WERI-Rb-1 (cell line): Measurements from ENCODE around the gene NLRP5.
"Not testable (repeated sequence)": the region's sequence is repeated elsewhere in the genome, so short reads cannot be mapped to it uniquely, and the experiment has no call there.

Source experiments
- DNase-seq: peaks from one replicate; pipeline ENCODE4 v3.0.0-alpha.2; 2020
- H3K27ac ChIP-seq: fragments of 250-450 bp; sonication (Bioruptor Pico); 2 replicates; pipeline ENCODE4 v1.5.1; 2020; ENCODE audit warnings: mild to moderate bottlenecking, moderate library complexity
- H3K27me3 ChIP-seq: fragments of 250-450 bp; sonication (Bioruptor Pico); 2 replicates; pipeline ENCODE4 v1.5.1; 2021; ENCODE audit warnings: mild to moderate bottlenecking, low read depth, moderate library complexity; ENCODE audit not compliant: insufficient read depth, severe bottlenecking
- H3K36me3 ChIP-seq: fragments of 250-450 bp; sonication (Bioruptor Pico); 2 replicates; pipeline ENCODE4 v1.5.1; 2020; ENCODE audit warnings: mild to moderate bottlenecking, moderate library complexity
- H3K4me3 ChIP-seq: 2 replicates; pipeline ENCODE4 v1.5.1; 2011; ENCODE audit warnings: low read depth, mild to moderate bottlenecking, control low read depth, low read length
- H3K9me3 ChIP-seq: fragments of 250-450 bp; sonication (Bioruptor Pico); 2 replicates; pipeline ENCODE4 v1.5.1; 2021; ENCODE audit warnings: mild to moderate bottlenecking, moderate library complexity; ENCODE audit not compliant: severe bottlenecking
- TF ChIP-seq, protein P1 (sequence below): IDR thresholded peaks from 2 replicates; pipeline ENCODE4 v1.5.1; 2011; ENCODE audit warnings: low read depth, mild to moderate bottlenecking, control low read depth, inconsistent platforms, low read length

NLRP5 gene

DNA sequence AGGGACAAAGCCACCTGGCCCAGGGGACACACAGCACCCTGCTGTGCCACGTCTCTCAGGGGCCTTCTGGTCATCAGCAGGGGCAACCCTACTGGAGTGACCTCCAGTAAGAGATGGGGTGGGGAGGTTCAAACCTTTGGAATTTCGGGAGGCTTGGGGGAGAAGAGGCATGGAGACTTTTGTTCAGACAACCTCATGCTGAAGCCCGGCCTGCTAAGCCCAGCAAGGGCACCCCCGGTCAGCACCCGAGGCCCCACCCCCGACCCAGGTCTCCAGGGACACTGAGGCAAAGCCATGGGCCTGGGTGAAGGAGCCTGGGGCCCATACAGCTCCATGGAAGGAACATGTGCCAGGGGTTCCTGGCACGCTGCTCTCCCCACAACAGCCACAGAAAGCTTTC, 111.2 kb downstream of the NLRP5 start:
- Histone ChIP-seq H3K36me3 (peaks cover 43% of the 10 kb centered on the region), H3K27ac (no peak overlapping the region)

DNA sequence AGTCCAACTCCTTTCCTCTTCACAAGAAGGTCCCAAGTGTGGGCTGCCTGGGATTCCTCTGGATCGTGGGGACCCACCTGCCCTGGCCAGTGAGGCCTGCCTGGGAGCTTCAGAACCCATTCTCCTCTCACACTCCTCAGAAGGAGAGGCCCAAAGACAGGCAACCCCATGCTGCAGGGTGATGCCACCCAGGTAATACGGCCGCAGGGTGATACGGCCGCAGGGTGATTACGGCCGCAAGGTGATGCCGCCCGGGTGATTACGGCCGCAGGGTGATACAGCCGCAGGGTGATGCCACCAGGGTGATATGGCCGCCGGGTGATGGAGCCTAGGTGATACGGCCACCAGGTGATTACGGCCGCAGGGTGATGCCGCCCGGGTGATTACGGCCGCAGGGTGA, 111.7 kb downstream of the NLRP5 start:
- H3K36me3 ChIP-seq = peaks cover 45% of the 10 kb centered on the region
- not testable (repeated sequence) for H3K9me3 ChIP-seq, H3K27me3 ChIP-seq, H3K4me3 ChIP-seq, DNase-seq, H3K27ac ChIP-seq

More for the DNA sequence above, 111.2 kb downstream of the NLRP5 start:
- TF ChIP-seq, protein P1, sequence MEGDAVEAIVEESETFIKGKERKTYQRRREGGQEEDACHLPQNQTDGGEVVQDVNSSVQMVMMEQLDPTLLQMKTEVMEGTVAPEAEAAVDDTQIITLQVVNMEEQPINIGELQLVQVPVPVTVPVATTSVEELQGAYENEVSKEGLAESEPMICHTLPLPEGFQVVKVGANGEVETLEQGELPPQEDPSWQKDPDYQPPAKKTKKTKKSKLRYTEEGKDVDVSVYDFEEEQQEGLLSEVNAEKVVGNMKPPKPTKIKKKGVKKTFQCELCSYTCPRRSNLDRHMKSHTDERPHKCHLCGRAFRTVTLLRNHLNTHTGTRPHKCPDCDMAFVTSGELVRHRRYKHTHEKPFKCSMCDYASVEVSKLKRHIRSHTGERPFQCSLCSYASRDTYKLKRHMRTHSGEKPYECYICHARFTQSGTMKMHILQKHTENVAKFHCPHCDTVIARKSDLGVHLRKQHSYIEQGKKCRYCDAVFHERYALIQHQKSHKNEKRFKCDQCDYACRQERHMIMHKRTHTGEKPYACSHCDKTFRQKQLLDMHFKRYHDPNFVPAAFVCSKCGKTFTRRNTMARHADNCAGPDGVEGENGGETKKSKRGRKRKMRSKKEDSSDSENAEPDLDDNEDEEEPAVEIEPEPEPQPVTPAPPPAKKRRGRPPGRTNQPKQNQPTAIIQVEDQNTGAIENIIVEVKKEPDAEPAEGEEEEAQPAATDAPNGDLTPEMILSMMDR = no peak
- Histone ChIP-seq H3K4me3 (no peak overlapping the region), H3K9me3 (no peaks in the 10 kb centered on the region), H3K27me3 (no peaks in the 10 kb centered on the region)
- DNase-seq = no peak

DNA sequence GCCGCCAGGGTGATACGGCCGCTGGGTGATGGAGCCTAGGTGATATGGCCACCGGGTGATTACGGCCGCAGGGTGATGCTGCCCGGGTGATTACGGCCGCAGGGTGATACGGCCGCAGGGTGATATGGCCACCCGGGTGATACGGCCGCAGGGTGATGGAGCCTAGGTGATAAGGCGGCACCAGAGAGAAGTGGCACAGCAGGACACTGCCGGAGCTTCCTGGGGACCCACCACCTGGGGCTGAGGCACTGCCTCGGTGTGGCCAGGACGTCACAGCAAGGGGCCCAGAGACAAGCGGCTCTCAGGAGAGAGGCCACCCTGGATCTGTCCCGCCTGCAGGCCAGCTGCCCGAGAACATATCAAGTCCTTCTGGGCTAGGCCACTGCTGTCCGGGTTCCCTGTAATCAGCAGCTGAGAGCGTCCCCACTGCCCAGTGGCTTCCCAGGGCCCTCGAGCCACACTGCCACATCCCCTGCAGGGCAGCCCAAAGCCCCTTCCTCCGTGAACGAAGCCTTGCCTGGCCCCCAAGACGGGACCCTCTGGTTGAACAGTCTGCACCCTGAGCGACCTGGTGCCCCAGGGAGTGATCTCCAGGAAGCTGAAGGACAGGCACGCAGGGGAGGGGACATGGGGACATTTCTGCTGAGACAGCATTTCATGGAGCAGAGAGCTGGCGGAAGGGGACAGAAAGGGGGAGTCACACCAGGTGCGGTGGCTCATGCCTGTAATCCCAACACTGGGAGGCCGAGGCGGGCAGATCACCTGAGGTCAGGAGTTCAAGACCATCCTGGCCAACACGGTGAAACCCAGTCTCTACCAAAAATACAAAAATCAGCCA, 112.4 kb downstream of the NLRP5 start:
- no peaks in the 10 kb centered on the region for H3K9me3 ChIP-seq
- peaks cover 39% of the 10 kb centered on the region for H3K36me3 ChIP-seq
- DNase-seq = no peak
- H3K4me3 ChIP-seq = no peak overlapping the region
- TF ChIP-seq, protein P1 = no peak
- no peak overlapping the region for H3K27ac ChIP-seq
- no peaks in the 10 kb centered on the region for H3K27me3 ChIP-seq

DNA sequence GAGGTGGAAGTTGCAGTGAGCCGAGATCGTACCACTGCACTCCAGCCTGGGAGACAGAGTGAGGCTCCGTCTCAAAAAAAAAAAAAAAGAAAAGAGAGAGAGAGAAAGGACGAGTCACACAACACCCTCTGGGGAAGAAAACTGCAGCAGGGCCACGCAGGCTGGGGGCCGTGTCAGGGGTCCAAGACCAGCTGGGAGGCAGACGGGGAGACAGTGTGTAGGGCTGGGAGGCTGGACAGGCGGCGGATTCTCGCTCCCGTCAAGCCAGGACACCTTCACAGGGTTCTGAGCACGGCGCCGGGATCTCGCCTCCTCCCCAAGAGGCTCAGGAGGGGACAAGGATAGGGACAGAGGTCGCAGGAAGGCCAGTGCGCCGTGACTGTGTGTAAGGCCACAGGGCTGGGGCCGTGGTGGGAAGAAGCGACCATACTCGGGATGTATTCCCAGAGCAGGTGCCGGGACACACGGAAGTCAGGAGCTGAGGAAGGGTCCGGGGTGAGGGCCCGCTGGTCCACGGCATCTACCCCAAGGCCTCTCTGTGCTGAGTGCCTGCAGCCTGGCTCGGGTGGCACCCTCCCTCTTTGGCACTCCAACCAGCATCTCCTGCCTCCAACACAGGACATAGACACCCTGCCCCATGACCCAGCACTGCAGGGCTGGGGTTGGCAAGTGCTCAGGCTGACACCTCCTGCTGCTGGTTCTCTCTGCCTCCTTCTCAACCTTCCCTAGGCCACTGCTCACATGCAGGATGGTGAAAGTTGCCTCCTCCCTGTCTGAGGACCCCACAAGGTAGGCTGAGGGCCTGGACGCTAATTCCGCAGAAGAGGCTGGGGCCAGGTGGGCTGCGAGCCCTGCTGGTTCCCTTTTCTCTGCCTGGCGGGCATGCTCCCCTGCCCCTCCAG, 113.3 kb downstream of the NLRP5 start:
- Histone ChIP-seq H3K27ac (no peak overlapping the region), H3K9me3 (no peaks in the 10 kb centered on the region), H3K4me3 (no peak overlapping the region), H3K27me3 (no peaks in the 10 kb centered on the region), H3K36me3 (peaks cover 37% of the 10 kb centered on the region)
- DNase-seq = no peak
- TF ChIP-seq, protein P1 = no peak

DNA sequence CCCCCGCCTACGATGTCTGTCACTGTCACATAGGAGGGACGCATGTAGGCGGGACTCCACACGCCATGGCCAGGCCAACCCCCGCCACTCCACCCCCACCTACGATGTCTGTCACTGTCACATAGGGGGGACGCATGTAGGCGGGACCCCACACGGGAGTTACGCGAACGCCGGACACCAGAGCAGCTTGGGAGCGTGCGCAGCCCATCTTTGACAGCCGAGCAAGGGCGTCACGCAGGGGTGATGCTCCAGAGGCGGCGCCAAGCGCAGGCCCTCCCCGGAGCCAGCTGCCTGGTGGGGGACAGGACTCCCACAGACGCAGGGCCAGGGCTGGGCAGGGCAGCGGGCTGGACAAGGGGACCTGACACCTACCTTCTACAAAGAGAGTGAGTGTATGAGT, 114.5 kb downstream of the NLRP5 start:
- H3K27ac ChIP-seq = no peak overlapping the region
- no peaks in the 10 kb centered on the region for H3K27me3 ChIP-seq
- TF ChIP-seq, protein P1 = no peak
- H3K9me3 ChIP-seq = no peaks in the 10 kb centered on the region
- H3K4me3 ChIP-seq = no peak overlapping the region
- no peak for DNase-seq
- H3K36me3 ChIP-seq = peaks cover 37% of the 10 kb centered on the region
